Measurements from ENCODE around the gene VIPAS39. TPM values are rescaled to one million over a fixed set of nuclear protein-coding genes. Genes with fewer than 3 reads are reported as not detected.

VIPAS39 gene
- total and polyA plus RNA-seq, 9 of the 15 experiments (the other 6 are each of a cell fraction or from before 2014, with no cell fraction given) = 5.7 to 25.6 (median 9.9) TPM

DNA sequence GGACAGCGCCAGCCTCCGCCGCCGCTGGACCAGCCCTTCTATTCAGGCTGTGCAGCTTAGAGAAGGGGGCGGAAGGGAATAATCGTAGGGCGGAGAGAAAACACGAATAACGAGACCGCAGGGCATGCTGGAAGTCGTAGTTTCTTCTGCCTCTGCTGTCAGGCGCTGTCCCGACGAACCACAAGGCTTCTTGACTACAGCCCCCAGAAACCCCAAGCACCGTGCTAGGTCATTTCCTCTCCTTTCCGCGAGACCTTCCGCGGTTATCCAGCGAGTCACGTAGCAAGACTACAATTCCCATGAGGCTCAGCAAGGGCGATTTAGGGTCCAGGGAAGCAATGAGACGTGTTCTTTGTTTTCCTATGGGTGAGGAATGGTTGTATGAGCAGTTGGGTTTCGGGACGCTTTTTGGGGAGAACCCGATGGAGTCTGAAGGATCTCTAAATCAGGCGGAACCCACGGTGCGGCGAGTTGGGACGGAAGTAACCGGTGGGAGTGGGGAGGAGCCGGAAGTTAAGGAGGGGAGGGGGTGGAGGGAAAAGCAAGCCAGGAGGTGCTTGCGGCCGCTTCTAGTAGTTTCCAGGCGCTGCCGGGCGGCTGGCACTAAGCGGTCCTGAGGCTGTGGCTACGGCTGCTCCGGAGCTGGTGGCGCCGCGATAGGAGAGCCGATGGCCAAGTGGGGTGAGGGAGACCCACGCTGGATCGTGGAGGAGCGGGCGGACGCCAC, at the start of gene VIPAS39, which contains the start of gene AHSA1 (continued):
- TF ChIP-seq POLR2AphosphoS5 (IDR thresholded peaks at IDR 0.05; ENCODE audit: control insufficient read depth, insufficient read depth, low read depth, low read length) (peak; percentile 51), HIVEP1 (CRISPR knock-in tag; IDR thresholded peaks at IDR 0.05) (no peak), ZNF398 (CRISPR knock-in tag; IDR thresholded peaks at IDR 0.05) (no peak), ZKSCAN1 (IDR thresholded peaks at IDR 0.05; ENCODE audit: low read depth, low read length) (no peak), SNRNP70 (optimal IDR thresholded peaks at IDR 0.05; ENCODE audit: low read depth, low read length) (no peak), ZMIZ1 (IDR thresholded peaks at IDR 0.05; ENCODE audit: low read depth in 2 of 2, low read length in 2 of 2) (no peak), E2F4 (CRISPR knock-in tag; IDR thresholded peaks at IDR 0.05; ENCODE audit: low read depth) (no peak), ZFP30 (CRISPR knock-in tag; IDR thresholded peaks at IDR 0.05; ENCODE audit: borderline replicate concordance) (no peak), DACH1 (IDR thresholded peaks at IDR 0.05; ENCODE audit: partially characterized antibody) (no peak), RBFOX2 (IDR thresholded peaks at IDR 0.05; ENCODE audit: low read depth, low read length) (peak; percentile 92), ZNF707 (CRISPR knock-in tag; conservative IDR thresholded peaks at IDR 0.05) (no peak), KLF16 (IDR thresholded peaks at IDR 0.05) (no peak), ZNF583 (CRISPR knock-in tag; IDR thresholded peaks at IDR 0.05) (0 out of 2 replicates have a peak, but pooled peaks have one; percentile 9), BMI1 (IDR thresholded peaks at IDR 0.05; ENCODE audit: low read length) (no peak), TCFL5 (CRISPR knock-in tag; conservative IDR thresholded peaks at IDR 0.05) (no peak), ZKSCAN3 (CRISPR knock-in tag; IDR thresholded peaks at IDR 0.05) (no peak), LCOR (CRISPR knock-in tag; IDR thresholded peaks at IDR 0.05) (no peak), MEF2D (tag; conservative IDR thresholded peaks at IDR 0.05; ENCODE audit: low read depth) (no peak)
- TF ChIP-seq, protein P1, sequence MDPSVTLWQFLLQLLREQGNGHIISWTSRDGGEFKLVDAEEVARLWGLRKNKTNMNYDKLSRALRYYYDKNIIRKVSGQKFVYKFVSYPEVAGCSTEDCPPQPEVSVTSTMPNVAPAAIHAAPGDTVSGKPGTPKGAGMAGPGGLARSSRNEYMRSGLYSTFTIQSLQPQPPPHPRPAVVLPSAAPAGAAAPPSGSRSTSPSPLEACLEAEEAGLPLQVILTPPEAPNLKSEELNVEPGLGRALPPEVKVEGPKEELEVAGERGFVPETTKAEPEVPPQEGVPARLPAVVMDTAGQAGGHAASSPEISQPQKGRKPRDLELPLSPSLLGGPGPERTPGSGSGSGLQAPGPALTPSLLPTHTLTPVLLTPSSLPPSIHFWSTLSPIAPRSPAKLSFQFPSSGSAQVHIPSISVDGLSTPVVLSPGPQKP (CRISPR knock-in tag; IDR thresholded peaks at IDR 0.05) = no peak
